Trophoblast cell (in vitro differentiated cells and primary cell): ENCODE data around the gene IFI44.

Experiments used
- DNase-seq, 2 donors: peaks; one replicate each; pipeline ENCODE4 v3.0.0-alpha.2; 2016
- H2AFZ ChIP-seq: 2 replicates; pipeline ENCODE4 v1.6.1; 2013; ENCODE audit warnings: low read length, moderate library complexity, mild to moderate bottlenecking; ENCODE audit not compliant: insufficient read depth, poor library complexity
- H2AK5ac ChIP-seq: 2 replicates; pipeline ENCODE4 v1.6.1; 2013; ENCODE audit warnings: mild to moderate bottlenecking, low read length
- H2BK120ac ChIP-seq: 2 replicates; pipeline ENCODE4 v1.6.1; 2013; ENCODE audit warnings: low read length, mild to moderate bottlenecking, moderate library complexity; ENCODE audit not compliant: insufficient read depth, poor library complexity
- H2BK12ac ChIP-seq: 2 replicates; pipeline ENCODE4 v1.6.1; 2013; ENCODE audit warnings: mild to moderate bottlenecking, low read length, moderate library complexity
- H2BK5ac ChIP-seq: 2 replicates; pipeline ENCODE4 v1.6.1; 2013; ENCODE audit warnings: low read length, low read depth, moderate library complexity, mild to moderate bottlenecking; ENCODE audit not compliant: poor library complexity
- H3K14ac ChIP-seq: 2 replicates; pipeline ENCODE4 v1.6.1; 2013; ENCODE audit warnings: mild to moderate bottlenecking, low read length
- H3K18ac ChIP-seq: 2 replicates; pipeline ENCODE4 v1.6.1; 2013; ENCODE audit warnings: mild to moderate bottlenecking, low read length
- H3K23ac ChIP-seq: 2 replicates; pipeline ENCODE4 v1.6.1; 2013; ENCODE audit warnings: low read length
- H3K27ac ChIP-seq: 2 replicates; pipeline ENCODE4 v1.5.1; 2013; ENCODE audit warnings: low read depth, mild to moderate bottlenecking, inconsistent platforms, low read length, moderate library complexity
- H3K27me3 ChIP-seq: 2 replicates; pipeline ENCODE4 v1.6.1; 2013; ENCODE audit warnings: inconsistent platforms, mild to moderate bottlenecking, low read length, moderate library complexity; ENCODE audit not compliant: insufficient read depth
- H3K36me3 ChIP-seq, 2 experiments: 1 replicate in 1 of 2; 2 replicates in 1 of 2; pipeline ENCODE4 v1.6.1; 2013; ENCODE audit warnings: low read length in 2 of 2, mild to moderate bottlenecking in 2 of 2, moderate library complexity in 1 of 2; ENCODE audit not compliant: insufficient read depth in 2 of 2, control insufficient read depth in 1 of 2
- H3K4ac ChIP-seq: 2 replicates; pipeline ENCODE4 v1.6.1; 2013; ENCODE audit warnings: low read depth, mild to moderate bottlenecking, low read length, moderate library complexity
- H3K4me1 ChIP-seq, 2 experiments: 1 replicate in 1 of 2; 2 replicates in 1 of 2; pipeline ENCODE4 v1.6.1; 2013; ENCODE audit warnings: low read length in 2 of 2, mild to moderate bottlenecking in 2 of 2, moderate library complexity in 1 of 2; ENCODE audit not compliant: insufficient read depth in 2 of 2, control insufficient read depth in 1 of 2
- H3K4me2 ChIP-seq: 2 replicates; pipeline ENCODE4 v1.6.1; 2013; ENCODE audit warnings: inconsistent platforms, mild to moderate bottlenecking, low read length, moderate library complexity
- H3K4me3 ChIP-seq: 2 replicates; pipeline ENCODE4 v1.5.1; 2013; ENCODE audit warnings: mild to moderate bottlenecking, low read depth, low read length, inconsistent platforms
- H3K79me1 ChIP-seq: one replicate; pipeline ENCODE4 v1.6.1; 2013; ENCODE audit warnings: low read length
- H3K79me2 ChIP-seq: 2 replicates; pipeline ENCODE4 v1.6.1; 2013; ENCODE audit warnings: low read length, mild to moderate bottlenecking; ENCODE audit not compliant: control insufficient read depth, insufficient read depth, poor library complexity
- H3K9ac ChIP-seq: 2 replicates; pipeline ENCODE4 v1.6.1; 2013; ENCODE audit warnings: mild to moderate bottlenecking, low read length
- H3K9me3 ChIP-seq: 2 replicates; pipeline ENCODE4 v1.6.1; 2013; ENCODE audit warnings: low read depth, mild to moderate bottlenecking, control low read depth, inconsistent platforms, low read length; ENCODE audit not compliant: insufficient read depth
- H4K12ac ChIP-seq: 2 replicates; pipeline ENCODE4 v1.6.1; 2013; ENCODE audit warnings: low read depth, mild to moderate bottlenecking, low read length, moderate library complexity
- H4K8ac ChIP-seq: 2 replicates; pipeline ENCODE4 v1.6.1; 2013; ENCODE audit warnings: low read depth, mild to moderate bottlenecking, low read length, moderate library complexity
- H4K91ac ChIP-seq: one replicate; pipeline ENCODE4 v1.6.1; 2013; ENCODE audit warnings: low read depth, mild to moderate bottlenecking, low read length, moderate library complexity
- WGBS: extraction: QIAGEN DNeasy Blood & Tissue Kit; methylation state at CpG from one replicate; pipeline ENCODE4 v1.1.7; 2013; ENCODE audit warnings: missing lambda C conversion rate; ENCODE audit not compliant: insufficient read length, insufficient coverage; ENCODE audit errors: extremely low coverage; 5-methylcytosine and 5-hydroxymethylcytosine counted together

The IFI44 gene

GRCh38 chr1:78676347-78676982 is 26.8 kb downstream of the IFI44 start:
- Histone ChIP-seq H3K4me1 (no peaks in the 10 kb centered on the region), H3K27me3 (no peaks in the 10 kb centered on the region), H3K4ac (no peak overlapping the region), H3K4me2 (no peak overlapping the region), H4K91ac (no peak overlapping the region), H3K36me3 (no peaks in the 10 kb centered on the region), H2AFZ (no peak overlapping the region), H4K12ac (no peak overlapping the region), H3K9ac (no peak overlapping the region), H2AK5ac (no peak overlapping the region), H3K27ac (no peak overlapping the region), H2BK5ac (no peak overlapping the region), H4K8ac (no peak overlapping the region), H3K79me2 (no peaks in the 10 kb centered on the region), H3K23ac (no peak overlapping the region), H3K4me3 (no peak overlapping the region), H3K79me1 (no peaks in the 10 kb centered on the region), H2BK120ac (no peak overlapping the region), H3K18ac (no peak overlapping the region), H3K14ac (no peak overlapping the region), H3K9me3 (no peaks in the 10 kb centered on the region), H2BK12ac (no peak overlapping the region)
- peak; percentile 39 to 81 for DNase-seq
- WGBS: 100% methylated on average over 1 of the region's 9 CpGs

DNA sequence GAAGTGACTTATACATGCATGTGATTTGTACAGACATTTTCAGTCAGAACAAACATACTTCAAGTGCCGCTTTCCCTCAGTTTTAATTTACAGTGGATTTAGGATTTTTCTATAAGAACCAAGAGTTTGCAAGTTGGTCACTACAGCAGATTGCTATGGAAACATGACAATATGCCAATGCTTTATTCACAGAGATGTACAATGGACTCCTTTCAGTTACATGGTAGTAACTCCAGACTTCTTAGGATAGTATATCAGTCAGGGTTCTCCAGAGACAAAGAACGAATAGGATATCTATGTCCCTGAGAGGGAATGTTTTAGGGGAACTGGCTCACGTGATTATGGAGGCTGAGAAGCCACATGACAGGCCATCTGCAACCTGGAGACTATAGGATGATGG is 27.4 kb downstream of the IFI44 start:
- Histone ChIP-seq H3K23ac (no peak overlapping the region), H4K91ac (no peak overlapping the region), H3K79me2 (no peaks in the 10 kb centered on the region), H3K9me3 (no peaks in the 10 kb centered on the region), H2AK5ac (no peak overlapping the region), H3K79me1 (no peaks in the 10 kb centered on the region), H3K4me2 (no peak overlapping the region), H2BK120ac (no peak overlapping the region), H4K12ac (no peak overlapping the region), H2AFZ (no peak overlapping the region), H2BK5ac (no peak overlapping the region), H4K8ac (no peak overlapping the region), H3K4ac (no peak overlapping the region), H3K36me3 (no peaks in the 10 kb centered on the region), H3K18ac (no peak overlapping the region), H3K4me1 (no peaks in the 10 kb centered on the region), H2BK12ac (no peak overlapping the region), H3K4me3 (no peak overlapping the region), H3K14ac (no peak overlapping the region), H3K27me3 (no peaks in the 10 kb centered on the region), H3K27ac (no peak overlapping the region), H3K9ac (no peak overlapping the region)
- no peak for DNase-seq
- no CpG with 5 or more reads among the region's 3 CpGs for WGBS

GRCh38 chr1:78677788-78678187 is 28.2 kb downstream of the IFI44 start:
- Histone ChIP-seq H3K4me1 (no peaks in the 10 kb centered on the region), H3K4ac (no peak overlapping the region), H3K18ac (no peak overlapping the region), H3K79me2 (no peaks in the 10 kb centered on the region), H3K14ac (no peak overlapping the region), H4K91ac (no peak overlapping the region), H3K9me3 (no peaks in the 10 kb centered on the region), H3K27ac (no peak overlapping the region), H3K79me1 (no peaks in the 10 kb centered on the region), H2AFZ (no peak overlapping the region), H3K4me3 (no peak overlapping the region), H3K9ac (no peak overlapping the region), H3K23ac (no peak overlapping the region), H3K27me3 (no peaks in the 10 kb centered on the region), H2AK5ac (no peak overlapping the region), H4K8ac (no peak overlapping the region), H2BK12ac (no peak overlapping the region), H3K4me2 (no peak overlapping the region), H4K12ac (no peak overlapping the region), H2BK120ac (no peak overlapping the region), H3K36me3 (no peaks in the 10 kb centered on the region), H2BK5ac (no peak overlapping the region)
- no peak for DNase-seq
- no CpG with 5 or more reads among the region's 3 CpGs for WGBS

- H2BK12ac ChIP-seq: no peak overlapping the region
- no peaks in the 10 kb centered on the region for H3K36me3 ChIP-seq
- H3K9ac ChIP-seq: no peak overlapping the region
- no peak overlapping the region for H4K91ac ChIP-seq
- no peak overlapping the region for H2BK5ac ChIP-seq
- no peak overlapping the region for H4K8ac ChIP-seq
- no peak overlapping the region for H3K27ac ChIP-seq
- no peak overlapping the region for H3K23ac ChIP-seq
- no peak overlapping the region for H4K12ac ChIP-seq
- no peak overlapping the region for H2BK120ac ChIP-seq
- DNase-seq: no peak
- H3K14ac ChIP-seq: no peak overlapping the region
- no peaks in the 10 kb centered on the region for H3K9me3 ChIP-seq
- H3K79me1 ChIP-seq: no peaks in the 10 kb centered on the region
- no peak overlapping the region for H3K4me3 ChIP-seq
- no peak overlapping the region for H2AFZ ChIP-seq
- no peak overlapping the region for H3K4me2 ChIP-seq
- H3K27me3 ChIP-seq: no peaks in the 10 kb centered on the region
- H3K4me1 ChIP-seq: no peaks in the 10 kb centered on the region
- H3K18ac ChIP-seq: no peak overlapping the region
- no peaks in the 10 kb centered on the region for H3K79me2 ChIP-seq
- no peak overlapping the region for H3K4ac ChIP-seq
- no peak overlapping the region for H2AK5ac ChIP-seq
These were observed 28.7 kb downstream of the IFI44 start for GRCh38 chr1:78678324-78678723.
